Gastrocnemius medialis (tissue), 4 donors: ENCODE measurements around the gene KHDRBS1. TPM values are rescaled to one million over a fixed set of nuclear protein-coding genes. Genes with fewer than 3 reads are reported as not detected.
"Not testable (repeated sequence)": the region's sequence is repeated elsewhere in the genome, so short reads cannot be mapped to it uniquely, and the experiment has no call there.

Source experiments
- ATAC-seq, 2 donors: fragments of 150-250 bp; one replicate each; pipeline ENCODE4 v1.9.1; 2016
- DNase-seq, 2 donors: peaks; one replicate each; pipeline ENCODE4 v3.0.0-alpha.2; 2019
- H3K27ac ChIP-seq, 4 donors: fragments of 200-600 bp; sonication (generic); 1 replicate in 1 of 4; 2 replicates in 3 of 4; pipeline ENCODE4 v1.5.1; 2016 to 2018; ENCODE audit warnings: mild to moderate bottlenecking in 2 of 4, moderate library complexity in 1 of 4
- H3K27me3 ChIP-seq, 3 donors: fragments of 200-600 bp; sonication (generic) in 2 of 3; 1 replicate in 1 of 3; 2 replicates in 2 of 3; pipeline versions ENCODE4 v1.5.1 to v1.6.0; 2016 to 2019; ENCODE audit warnings: mild to moderate bottlenecking in 1 of 3, moderate library complexity in 1 of 3
- H3K36me3 ChIP-seq, 2 donors: fragments of 200-600 bp; sonication (generic) in 1 of 2; one replicate each; pipeline ENCODE4 v1.5.1; 2017 to 2018
- H3K4me1 ChIP-seq, 2 donors: fragments of 200-600 bp; sonication (generic) in 1 of 2; one replicate each; pipeline ENCODE4 v1.5.1; 2016 to 2017; ENCODE audit warnings: mild to moderate bottlenecking in 2 of 2
- H3K4me3 ChIP-seq, 4 donors: fragments of 200-600 bp; sonication (generic) in 3 of 4; 1 replicate in 1 of 4; 2 replicates in 3 of 4; pipeline ENCODE4 v1.5.1; 2016 to 2019; ENCODE audit warnings: mild to moderate bottlenecking in 2 of 4
- H3K9me3 ChIP-seq, 3 donors: fragments of 200-600 bp; sonication (generic) in 2 of 3; 1 replicate in 1 of 3; 2 replicates in 2 of 3; pipeline ENCODE4 v1.5.1; 2016 to 2019
- POLR2A ChIP-seq, 2 donors: fragments of 450-650 bp; IDR thresholded peaks; one replicate each; pipeline ENCODE4 v1.6.1; 2017; ENCODE audit warnings: antibody characterized with exemption in 2 of 2, mild to moderate bottlenecking in 2 of 2, moderate library complexity in 2 of 2
- in situ Hi-C, 4 donors: fragments of 200-750 bp; cut with MboI; loops; one replicate each; pipeline versions ENCODE4 v1.15.0 to v1.8.0; 2017; ENCODE audit warnings: low sequenced_read_pairs in 4 of 4
- intact Hi-C: fragments of 100-400 bp; cut with DNase I; formaldehyde crosslinking; loops from one replicate; pipeline ENCODE4 v1.15.1; 2023; ENCODE audit warnings: low total_unique reads
- total RNA-seq, 4 donors: library from RNA; depleted of rRNA; stranded (reverse); fragments of >200 nt; gene quantifications; one replicate each; pipeline versions ENCODE4 v1.1.0 to v1.2.3, GENCODE V29; 2016
- TF ChIP-seq, protein P1 (sequence below), 5 experiments: fragments of 450-650 bp in 3 of 5; fragments of 200-600 bp in 2 of 5; sonication (generic) in 2 of 5; IDR thresholded peaks in 4 of 5; conservative IDR thresholded peaks in 1 of 5; 1 replicate in 4 of 5; 2 replicates in 1 of 5; pipeline ENCODE4 v1.5.1; 2016 to 2019; ENCODE audit warnings: antibody characterized with exemption in 5 of 5, mild to moderate bottlenecking in 3 of 5, moderate library complexity in 3 of 5

The KHDRBS1 gene
- total RNA-seq, 4 donors from 2014 or later = 19.9 to 50.3 (median 34.6) TPM

DNA sequence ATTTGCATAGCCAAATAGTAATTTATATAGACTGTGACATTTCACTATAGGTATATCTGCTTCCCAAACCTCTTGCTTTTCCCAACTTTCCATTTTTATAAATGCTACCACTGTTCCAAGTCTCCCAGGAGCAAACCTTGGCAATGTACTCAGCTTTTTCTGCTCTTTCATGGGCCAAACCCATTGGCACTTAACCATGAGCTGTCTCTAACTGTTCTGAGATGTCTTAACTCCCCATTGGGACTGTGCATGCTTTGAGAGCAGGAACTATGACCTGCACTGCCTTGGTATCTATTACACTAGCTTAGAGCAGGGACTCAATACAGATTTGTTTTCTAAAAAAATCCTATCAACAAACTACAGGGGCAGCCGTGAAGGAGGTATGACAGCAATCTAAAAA, 22.5 kb upstream of the KHDRBS1 start:
- Histone ChIP-seq H3K4me1 (no peaks in the 10 kb centered on the region), H3K27me3 (no peaks in the 10 kb centered on the region), H3K27ac (no peak overlapping the region), H3K9me3 (no peaks in the 10 kb centered on the region), H3K36me3 (no peaks in the 10 kb centered on the region), H3K4me3 (no peak overlapping the region)
- in situ Hi-C loops = no loop called here
- intact Hi-C loops = no loop called here
- TF ChIP-seq, protein P1, sequence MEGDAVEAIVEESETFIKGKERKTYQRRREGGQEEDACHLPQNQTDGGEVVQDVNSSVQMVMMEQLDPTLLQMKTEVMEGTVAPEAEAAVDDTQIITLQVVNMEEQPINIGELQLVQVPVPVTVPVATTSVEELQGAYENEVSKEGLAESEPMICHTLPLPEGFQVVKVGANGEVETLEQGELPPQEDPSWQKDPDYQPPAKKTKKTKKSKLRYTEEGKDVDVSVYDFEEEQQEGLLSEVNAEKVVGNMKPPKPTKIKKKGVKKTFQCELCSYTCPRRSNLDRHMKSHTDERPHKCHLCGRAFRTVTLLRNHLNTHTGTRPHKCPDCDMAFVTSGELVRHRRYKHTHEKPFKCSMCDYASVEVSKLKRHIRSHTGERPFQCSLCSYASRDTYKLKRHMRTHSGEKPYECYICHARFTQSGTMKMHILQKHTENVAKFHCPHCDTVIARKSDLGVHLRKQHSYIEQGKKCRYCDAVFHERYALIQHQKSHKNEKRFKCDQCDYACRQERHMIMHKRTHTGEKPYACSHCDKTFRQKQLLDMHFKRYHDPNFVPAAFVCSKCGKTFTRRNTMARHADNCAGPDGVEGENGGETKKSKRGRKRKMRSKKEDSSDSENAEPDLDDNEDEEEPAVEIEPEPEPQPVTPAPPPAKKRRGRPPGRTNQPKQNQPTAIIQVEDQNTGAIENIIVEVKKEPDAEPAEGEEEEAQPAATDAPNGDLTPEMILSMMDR (IDR thresholded peaks at IDR 0.05 in 4 of 5, conservative IDR thresholded peaks at IDR 0.05 in 1 of 5) = no peak
- no peak for TF ChIP-seq POLR2A (IDR thresholded peaks at IDR 0.05)
- DNase-seq = no peak
- peak in 1 of 2 donors; percentile 60 for ATAC-seq

DNA sequence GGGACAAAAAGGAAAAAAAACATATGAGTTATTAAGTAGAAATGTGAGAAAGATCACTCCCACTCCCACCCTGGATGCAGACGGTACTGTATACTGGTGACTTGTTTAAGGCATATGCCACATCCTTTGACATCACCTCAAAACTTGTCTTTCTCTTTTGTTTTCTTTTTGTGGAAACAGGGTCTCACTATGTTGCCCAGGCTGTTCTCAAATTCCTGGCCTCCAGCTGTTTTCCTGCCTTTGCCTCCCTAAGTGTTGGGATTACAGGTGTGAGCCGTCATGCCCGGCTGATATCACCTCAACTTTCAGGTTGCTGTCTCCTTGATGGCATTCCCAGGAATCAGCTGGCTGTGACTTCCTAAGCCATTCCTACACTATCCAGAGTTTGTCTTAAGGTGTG, 18.4 kb upstream of the KHDRBS1 start:
- DNase-seq (no peak), ATAC-seq (no peak)
- Histone ChIP-seq H3K27ac (no peak overlapping the region), H3K36me3 (no peaks in the 10 kb centered on the region), H3K9me3 (no peaks in the 10 kb centered on the region), H3K27me3 (no peaks in the 10 kb centered on the region), H3K4me1 (no peaks in the 10 kb centered on the region), H3K4me3 (no peak overlapping the region)
- in situ Hi-C loops (no loop called here), intact Hi-C loops (no loop called here)
- TF ChIP-seq POLR2A (IDR thresholded peaks at IDR 0.05) = no peak
- TF ChIP-seq, protein P1 (IDR thresholded peaks at IDR 0.05 in 4 of 5, conservative IDR thresholded peaks at IDR 0.05 in 1 of 5) = no peak

DNA sequence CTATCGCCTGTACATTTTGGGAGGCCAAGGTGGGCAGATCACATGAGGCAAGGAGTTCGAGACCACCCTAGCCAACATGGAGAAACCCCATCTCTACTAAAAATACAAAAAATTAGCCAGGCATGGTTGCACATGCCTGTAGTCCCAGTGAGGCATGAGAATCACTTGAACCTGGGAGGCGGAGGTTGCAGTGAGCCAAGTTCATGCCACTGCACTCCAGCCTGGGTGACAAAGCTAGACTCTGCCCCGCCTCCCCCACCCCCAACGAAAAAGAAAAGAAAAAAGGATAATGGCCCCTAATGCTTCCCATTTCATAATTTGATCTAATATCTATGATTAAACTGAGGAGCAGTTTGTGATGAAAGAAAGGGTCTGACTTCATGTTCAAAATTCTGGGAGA, 17.5 kb upstream of the KHDRBS1 start:
- H3K4me1 ChIP-seq, in situ Hi-C loops, DNase-seq, H3K4me3 ChIP-seq, H3K36me3 ChIP-seq, ATAC-seq, intact Hi-C loops, H3K27me3 ChIP-seq, H3K27ac ChIP-seq, H3K9me3 ChIP-seq: not testable (repeated sequence)

DNA sequence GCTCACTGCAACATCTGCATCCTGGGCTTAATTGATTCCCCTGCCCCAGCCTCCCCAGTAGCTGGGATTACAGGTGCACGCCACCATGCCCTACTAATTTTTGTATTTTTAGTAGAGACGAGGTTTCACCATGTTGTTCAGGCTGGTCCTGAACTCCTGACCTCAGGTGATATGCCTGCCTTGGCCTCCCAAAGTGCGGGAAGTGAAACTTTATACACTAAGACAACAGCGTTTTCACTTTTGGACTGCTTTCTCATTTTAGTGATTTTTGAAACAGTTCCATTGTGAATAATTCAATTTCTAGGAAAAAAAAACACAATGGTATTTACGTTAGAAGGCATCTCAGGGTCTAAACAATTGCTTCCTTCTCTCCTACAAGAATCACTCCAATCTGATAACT, 11.8 kb upstream of the KHDRBS1 start:
- Histone ChIP-seq H3K9me3 (no peaks in the 10 kb centered on the region), H3K27ac (no peak overlapping the region), H3K4me3 (no peak overlapping the region), H3K27me3 (no peaks in the 10 kb centered on the region), H3K36me3 (no peaks in the 10 kb centered on the region), H3K4me1 (no peaks in the 10 kb centered on the region)
- in situ Hi-C loops = no loop called here
- TF ChIP-seq POLR2A (IDR thresholded peaks at IDR 0.05) = no peak
- TF ChIP-seq, protein P1 (IDR thresholded peaks at IDR 0.05 in 4 of 5, conservative IDR thresholded peaks at IDR 0.05 in 1 of 5) = no peak
- intact Hi-C loops = no loop called here
- DNase-seq (no peak), ATAC-seq (no peak)

DNA sequence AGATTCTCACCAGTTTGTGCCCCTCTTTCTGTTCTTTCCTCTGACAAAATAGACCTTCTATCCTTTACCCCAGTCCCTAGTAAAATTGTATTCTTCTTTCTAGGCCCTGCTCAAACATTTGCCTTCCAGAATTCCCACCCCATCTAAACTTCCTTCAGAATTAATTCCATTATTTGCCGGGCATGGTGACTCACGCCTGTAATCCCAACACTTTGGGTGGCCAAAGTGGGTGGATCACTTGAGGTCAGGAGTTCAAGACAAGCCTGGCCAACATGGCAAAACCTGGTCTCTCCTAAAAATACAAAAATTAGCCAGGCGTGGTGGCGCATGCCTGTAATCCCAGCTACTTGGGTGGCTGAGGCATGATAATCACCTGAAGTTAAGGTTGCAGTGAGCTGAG, 11.4 kb upstream of the KHDRBS1 start:
- H3K9me3 ChIP-seq, H3K36me3 ChIP-seq, H3K4me3 ChIP-seq, intact Hi-C loops, H3K4me1 ChIP-seq, H3K27me3 ChIP-seq, ATAC-seq, H3K27ac ChIP-seq, DNase-seq, in situ Hi-C loops: not testable (repeated sequence)

DNA sequence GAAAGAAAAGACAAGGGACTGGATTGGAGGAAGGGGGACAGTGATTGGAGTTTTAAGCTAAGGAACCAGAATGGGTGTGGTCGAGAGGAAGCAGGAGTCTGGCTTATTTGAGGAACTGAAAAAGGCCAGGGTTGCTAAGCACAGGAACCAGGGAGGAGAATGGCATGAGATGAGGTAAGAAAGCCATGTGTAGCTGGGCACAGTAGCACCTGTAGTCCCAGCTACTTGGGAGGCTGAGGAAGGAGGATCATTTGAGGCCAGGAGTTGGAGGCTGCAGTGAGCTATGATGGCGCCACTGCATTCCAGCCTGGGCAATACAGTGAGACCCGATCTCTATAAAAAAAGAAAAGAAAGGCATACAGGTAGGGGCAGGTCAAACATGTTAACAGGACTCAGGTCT, 8.1 kb upstream of the KHDRBS1 start:
- TF ChIP-seq, protein P1 (IDR thresholded peaks at IDR 0.05 in 4 of 5, conservative IDR thresholded peaks at IDR 0.05 in 1 of 5) = no peak
- no peak for TF ChIP-seq POLR2A (IDR thresholded peaks at IDR 0.05)
- no peaks in the 10 kb centered on the region for H3K9me3 ChIP-seq
- no peaks in the 10 kb centered on the region for H3K36me3 ChIP-seq
- H3K27ac ChIP-seq = no peak overlapping the region
- in situ Hi-C loops = no loop called here
- intact Hi-C loops = no loop called here
- DNase-seq = no peak
- H3K27me3 ChIP-seq = no peaks in the 10 kb centered on the region
- no peak overlapping the region for H3K4me3 ChIP-seq
- ATAC-seq = no peak
- no peaks in the 10 kb centered on the region for H3K4me1 ChIP-seq
